Bronchial epithelial cell (primary cell): Measurements from ENCODE around the gene SOX2. TPM values are rescaled to one million over a fixed set of nuclear protein-coding genes. Genes with fewer than 3 reads are reported as not detected.
"Not testable (repeated sequence)": the region's sequence is repeated elsewhere in the genome, so short reads cannot be mapped to it uniquely, and the experiment has no call there.

Experiments used
- DNase-seq: peaks from one replicate; pipeline ENCODE4 v3.0.0-alpha.2; 2010; ENCODE audit warnings: low read depth
- FAIRE-seq: peaks from 2 replicates; lab custom pipeline; 2011; peaks lifted over from hg19 to GRCh38; lab: Jason Lieb, UNC
- H3K27me3 ChIP-seq: 2 replicates; pipeline ENCODE4 v1.5.1; 2011; ENCODE audit warnings: low read length; ENCODE audit not compliant: control insufficient read depth, insufficient read depth
- H3K36me3 ChIP-seq: 2 replicates; pipeline ENCODE4 v1.5.1; 2011; ENCODE audit warnings: low read length; ENCODE audit not compliant: control insufficient read depth, insufficient read depth
- H3K4me3 ChIP-seq: 2 replicates; pipeline ENCODE4 v1.5.1; 2011; ENCODE audit warnings: mild to moderate bottlenecking, low read depth, low read length, control low read depth
- total RNA-seq: library from RNA; depleted of rRNA; stranded (reverse); fragments of >200 nt; gene quantifications from 2 replicates; pipeline ENCODE4 v1.2.1, GENCODE V29; 2014
- TF ChIP-seq, protein P1 (sequence below): IDR thresholded peaks from 2 replicates; pipeline ENCODE4 v1.5.1; 2011; ENCODE audit warnings: mild to moderate bottlenecking, moderate library complexity, low read length, control low read depth, inconsistent platforms; ENCODE audit not compliant: insufficient read depth, severe bottlenecking

Gene SOX2
- total RNA-seq, 1 donor from 2014 or later, result 4.5 TPM

DNA sequence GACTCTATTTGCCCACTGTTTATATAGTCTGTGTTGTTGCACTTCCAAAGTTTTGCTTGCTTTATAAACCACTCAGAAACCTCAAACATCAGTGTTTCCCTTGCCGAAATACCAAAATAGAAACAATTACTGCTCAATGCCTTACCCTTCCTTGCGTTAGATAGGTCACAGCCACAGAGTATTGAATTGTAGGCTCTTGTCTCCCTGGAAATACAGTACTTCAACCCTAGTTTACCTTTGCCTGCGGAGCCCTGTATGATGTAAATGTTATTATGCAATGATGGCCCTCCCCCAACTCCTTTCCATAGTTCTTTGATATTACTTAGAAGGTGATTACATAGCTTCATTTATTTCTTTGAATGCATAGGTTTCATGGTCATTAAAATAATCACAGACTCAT lies 44.2 kb downstream of the SOX2 start:
- FAIRE-seq, result no peak
- TF ChIP-seq, protein P1, sequence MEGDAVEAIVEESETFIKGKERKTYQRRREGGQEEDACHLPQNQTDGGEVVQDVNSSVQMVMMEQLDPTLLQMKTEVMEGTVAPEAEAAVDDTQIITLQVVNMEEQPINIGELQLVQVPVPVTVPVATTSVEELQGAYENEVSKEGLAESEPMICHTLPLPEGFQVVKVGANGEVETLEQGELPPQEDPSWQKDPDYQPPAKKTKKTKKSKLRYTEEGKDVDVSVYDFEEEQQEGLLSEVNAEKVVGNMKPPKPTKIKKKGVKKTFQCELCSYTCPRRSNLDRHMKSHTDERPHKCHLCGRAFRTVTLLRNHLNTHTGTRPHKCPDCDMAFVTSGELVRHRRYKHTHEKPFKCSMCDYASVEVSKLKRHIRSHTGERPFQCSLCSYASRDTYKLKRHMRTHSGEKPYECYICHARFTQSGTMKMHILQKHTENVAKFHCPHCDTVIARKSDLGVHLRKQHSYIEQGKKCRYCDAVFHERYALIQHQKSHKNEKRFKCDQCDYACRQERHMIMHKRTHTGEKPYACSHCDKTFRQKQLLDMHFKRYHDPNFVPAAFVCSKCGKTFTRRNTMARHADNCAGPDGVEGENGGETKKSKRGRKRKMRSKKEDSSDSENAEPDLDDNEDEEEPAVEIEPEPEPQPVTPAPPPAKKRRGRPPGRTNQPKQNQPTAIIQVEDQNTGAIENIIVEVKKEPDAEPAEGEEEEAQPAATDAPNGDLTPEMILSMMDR, result no peak
- H3K4me3 ChIP-seq, result no peak overlapping the region
- no peaks in the 10 kb centered on the region for H3K27me3 ChIP-seq
- H3K36me3 ChIP-seq, result no peaks in the 10 kb centered on the region
- DNase-seq, result peak; percentile 34

GRCh38 chr3:181756645-181757297 lies 45.0 kb downstream of the SOX2 start:
- Histone ChIP-seq H3K36me3 (no peaks in the 10 kb centered on the region), H3K4me3 (no peak overlapping the region), H3K27me3 (no peaks in the 10 kb centered on the region)
- FAIRE-seq, result no peak
- no peak for DNase-seq
- TF ChIP-seq, protein P1, result no peak

- FAIRE-seq (no peak), DNase-seq (no peak)
- Histone ChIP-seq H3K4me3 (no peak overlapping the region), H3K36me3 (no peaks in the 10 kb centered on the region), H3K27me3 (no peaks in the 10 kb centered on the region)
- TF ChIP-seq, protein P1, result no peak
These were observed 46.1 kb downstream of the SOX2 start for GRCh38 chr3:181757694-181758306.

DNA sequence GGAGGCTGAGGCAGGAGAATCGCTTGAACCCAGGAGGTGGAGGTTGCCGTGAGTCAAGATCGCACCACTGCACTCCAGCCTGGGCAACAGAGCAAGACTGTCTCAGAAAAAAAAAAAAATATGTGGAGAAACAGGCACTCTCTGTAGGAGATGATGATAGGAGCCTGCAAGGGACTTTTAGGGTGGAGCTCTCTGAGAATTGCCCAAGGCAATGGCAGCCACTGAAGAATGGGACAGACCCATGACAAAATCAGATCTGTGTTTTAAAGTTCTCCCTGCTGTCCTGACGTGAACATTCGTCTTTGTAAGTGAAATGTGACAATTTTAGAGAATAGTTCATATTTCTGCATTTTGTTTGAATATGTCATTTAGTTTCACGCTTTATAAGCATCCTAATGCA lies 50.2 kb downstream of the SOX2 start:
- TF ChIP-seq, protein P1, result no peak
- DNase-seq (no peak), FAIRE-seq (no peak)
- Histone ChIP-seq H3K27me3 (no peaks in the 10 kb centered on the region), H3K36me3 (no peaks in the 10 kb centered on the region), H3K4me3 (no peak overlapping the region)

DNA sequence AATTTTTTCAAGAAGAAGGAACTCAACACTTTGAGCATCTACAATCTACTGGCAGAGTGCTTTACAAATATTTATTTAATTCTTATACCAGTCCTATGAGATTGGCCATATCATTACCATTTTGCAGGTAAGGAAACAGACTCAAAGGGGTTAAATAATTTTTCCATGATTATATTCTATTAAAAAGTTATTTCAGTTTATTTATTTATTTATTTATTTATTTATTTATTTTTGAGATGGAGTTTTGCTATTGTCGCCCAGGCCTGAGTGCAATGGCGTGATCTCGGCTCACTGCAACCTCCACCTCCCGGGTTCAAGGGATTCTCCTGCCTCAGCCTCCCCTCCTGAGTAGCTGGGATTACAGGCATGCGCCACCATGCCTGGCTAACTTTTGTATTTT lies 52.3 kb downstream of the SOX2 start:
- not testable (repeated sequence) for FAIRE-seq, DNase-seq, H3K27me3 ChIP-seq, H3K36me3 ChIP-seq, H3K4me3 ChIP-seq
